HEK293T (cell line): ENCODE results near the gene CEP89.

Source experiments
- ELF4 ChIP-seq: fragments of 450-650 bp; IDR thresholded peaks from 2 replicates; pipeline ENCODE4 v1.6.1; 2017; ENCODE audit warnings: antibody characterized with exemption
- FOXA1 ChIP-seq: fragments of 450-650 bp; IDR thresholded peaks from 2 replicates; pipeline ENCODE4 v1.6.1; 2016; ENCODE audit warnings: mild to moderate bottlenecking
- SP1 ChIP-seq: fragments of 450-650 bp; IDR thresholded peaks from 2 replicates; pipeline ENCODE4 v1.6.1; 2017

DNA sequence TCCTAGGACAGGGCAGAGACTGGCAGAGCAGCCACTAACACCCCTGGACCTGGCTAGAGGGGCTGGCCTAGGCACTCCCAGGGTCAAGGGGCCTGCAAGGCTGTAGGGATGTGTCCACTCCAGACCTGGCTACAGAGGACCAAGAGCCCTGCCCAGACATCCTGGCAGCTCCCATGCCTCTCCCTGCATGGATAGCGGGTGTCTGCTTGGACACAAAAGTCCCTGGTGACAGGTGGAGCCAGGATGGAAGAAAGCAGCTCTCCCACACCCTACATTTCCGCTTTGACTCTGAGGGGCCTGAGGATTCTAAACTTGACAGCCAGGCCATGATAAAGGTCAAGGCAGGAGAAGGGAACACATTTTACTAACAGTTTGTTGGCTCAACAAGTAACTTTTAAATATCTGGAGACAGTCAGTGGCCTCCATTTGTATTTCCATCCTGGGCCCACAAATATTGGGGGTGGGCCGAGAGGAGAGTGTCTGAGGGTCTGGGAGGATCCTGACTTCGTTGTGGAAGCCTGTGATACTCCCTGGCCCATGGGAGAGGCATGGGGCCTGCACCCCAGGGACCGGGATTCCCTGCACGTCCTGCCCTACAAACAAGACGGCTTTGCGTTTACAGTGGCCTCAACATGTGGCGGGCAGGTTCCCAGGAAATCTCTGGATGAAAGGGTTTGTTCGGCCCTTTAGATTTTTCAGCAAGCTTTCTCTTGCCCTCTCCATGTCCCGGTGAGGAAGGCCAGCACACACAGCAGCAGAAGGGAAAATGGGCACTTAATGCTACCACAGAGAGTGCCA lies 82.4 kb downstream of the CEP89 start:
- TF ChIP-seq ELF4 (no peak), FOXA1 (no peak), SP1 (no peak)
